GM21717 (cell line): ENCODE results near the gene PRRC1.
"Not testable (repeated sequence)": the region's sequence is repeated elsewhere in the genome, so short reads cannot be mapped to it uniquely, and the experiment has no call there.

ENCODE experiments used
- ATAC-seq: cut with Tn5 transposase; IDR thresholded peaks from one replicate; pipeline ENCODE4 v1.9.1; 2021; ENCODE audit warnings: mild to moderate bottlenecking, moderate library complexity; ENCODE audit not compliant: unreplicated experiment

PRRC1 gene

DNA sequence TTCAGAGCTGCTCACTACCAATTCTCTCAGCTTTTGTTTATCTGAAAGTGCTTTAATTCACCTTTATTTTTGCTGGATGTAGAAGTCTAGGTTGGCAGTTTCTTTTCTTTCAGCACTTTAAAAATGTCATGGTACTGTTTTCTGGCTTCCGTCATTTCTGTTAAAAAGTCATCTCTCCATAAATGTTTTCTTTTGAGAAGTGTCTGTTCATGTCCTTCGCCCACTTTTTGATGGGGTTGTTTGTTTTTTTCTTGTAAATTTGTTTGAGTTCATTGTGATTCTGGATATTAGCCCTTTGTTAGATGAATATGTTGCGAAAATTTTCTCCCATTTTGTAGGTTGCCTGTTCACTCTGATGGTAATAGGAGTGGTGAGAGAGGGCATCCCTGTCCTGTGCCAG is 23.1 kb downstream of the PRRC1 start:
- not testable (repeated sequence) for ATAC-seq

DNA sequence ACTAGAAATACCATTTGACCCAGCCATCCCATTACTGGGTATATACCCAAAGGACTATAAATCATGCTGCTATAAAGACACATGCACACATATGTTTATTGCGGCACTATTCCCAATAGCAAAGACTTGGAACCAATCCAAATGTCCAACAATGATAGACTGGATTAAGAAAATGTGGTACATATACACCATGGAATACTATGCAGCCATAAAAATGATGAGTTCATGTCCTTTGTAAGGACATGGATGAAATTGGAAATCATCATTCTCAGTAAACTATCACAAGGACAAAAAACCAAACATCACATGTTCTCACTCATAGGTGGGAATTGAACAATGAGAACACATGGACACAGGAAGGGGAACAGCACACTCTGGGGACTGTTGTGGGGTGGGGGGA is 27.8 kb downstream of the PRRC1 start:
- ATAC-seq: not testable (repeated sequence)

DNA sequence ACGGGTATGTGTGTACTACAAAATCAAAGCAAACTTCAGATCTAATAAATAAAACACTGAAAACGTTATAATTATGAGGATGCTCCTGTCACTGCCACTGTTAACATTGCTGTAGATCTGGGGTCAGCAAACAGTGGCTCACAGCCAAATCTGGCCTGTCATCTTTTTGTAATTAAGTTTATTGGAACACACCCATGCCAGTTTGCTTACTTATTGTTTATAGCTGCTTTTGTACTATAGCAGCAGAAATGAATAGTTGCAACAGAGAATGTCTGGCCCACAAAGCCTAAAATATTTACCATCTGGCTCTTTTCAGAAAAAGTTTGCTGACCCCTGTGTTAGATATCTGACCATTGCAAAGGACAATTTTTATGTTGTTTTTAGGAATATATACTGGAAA is 32.1 kb downstream of the PRRC1 start:
- ATAC-seq: no peak

DNA sequence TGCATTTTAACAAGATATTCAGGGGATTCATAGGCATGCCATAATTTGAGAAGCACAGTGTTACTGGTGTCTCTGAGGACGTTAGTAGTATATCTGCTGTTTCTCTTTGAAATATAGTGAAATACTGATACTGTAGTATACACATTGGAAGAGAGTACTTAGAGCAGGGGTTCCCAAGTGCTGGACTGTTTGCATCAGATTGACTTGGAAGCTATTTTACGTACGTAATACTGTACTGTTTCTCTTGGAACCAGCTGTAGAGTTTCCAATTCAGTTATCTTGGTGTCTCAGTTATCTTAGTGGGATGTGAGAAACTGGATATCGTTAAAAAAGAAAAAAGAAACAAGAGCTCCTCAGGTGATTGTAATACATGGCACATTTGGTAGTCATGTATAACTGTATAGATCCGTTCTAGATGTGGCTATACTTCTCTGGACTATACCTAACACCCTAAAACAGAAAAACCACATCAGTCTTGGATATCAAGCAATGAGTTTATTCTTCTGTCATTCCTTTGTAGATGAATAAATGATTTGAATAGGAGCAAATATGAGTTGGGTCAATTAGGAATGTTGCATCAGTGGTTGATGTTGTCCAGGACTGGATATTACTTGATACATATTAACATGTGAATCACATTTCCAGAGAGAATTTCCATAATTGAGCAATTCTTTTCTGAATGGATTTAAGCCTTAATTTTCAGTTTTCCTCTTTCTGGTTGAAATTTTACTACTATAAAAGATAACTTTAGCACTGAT is 33.4 kb downstream of the PRRC1 start:
- no peak for ATAC-seq

DNA sequence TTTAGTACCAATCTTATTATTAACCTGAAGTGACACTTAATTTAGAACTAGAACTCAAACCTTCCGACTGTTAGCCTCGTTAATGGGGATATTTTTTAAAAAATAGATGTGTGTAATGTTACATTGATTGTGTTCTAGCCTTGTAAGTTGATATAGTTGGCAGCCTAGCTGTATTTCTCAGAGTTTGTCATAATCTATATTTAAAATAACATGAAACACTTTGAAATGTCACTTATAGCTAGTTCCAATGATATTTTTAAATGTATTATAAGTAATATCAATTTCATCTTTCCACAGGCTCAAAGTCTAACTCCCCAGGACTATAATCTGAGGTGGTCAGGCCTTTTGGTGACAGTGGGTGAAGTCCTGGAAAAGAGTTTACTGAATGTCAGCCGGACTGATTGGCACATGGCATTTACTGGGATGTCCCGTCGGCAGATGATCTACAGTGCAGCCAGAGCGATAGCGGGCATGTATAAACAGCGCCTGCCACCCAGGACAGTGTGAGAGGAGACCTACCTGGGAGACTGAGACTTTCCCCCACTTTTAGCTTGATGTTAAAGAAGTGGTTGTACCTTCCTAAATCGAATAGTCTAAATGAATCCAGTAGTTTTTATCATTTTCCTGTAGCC is 34.1 kb downstream of the PRRC1 start:
- ATAC-seq: no peak

DNA sequence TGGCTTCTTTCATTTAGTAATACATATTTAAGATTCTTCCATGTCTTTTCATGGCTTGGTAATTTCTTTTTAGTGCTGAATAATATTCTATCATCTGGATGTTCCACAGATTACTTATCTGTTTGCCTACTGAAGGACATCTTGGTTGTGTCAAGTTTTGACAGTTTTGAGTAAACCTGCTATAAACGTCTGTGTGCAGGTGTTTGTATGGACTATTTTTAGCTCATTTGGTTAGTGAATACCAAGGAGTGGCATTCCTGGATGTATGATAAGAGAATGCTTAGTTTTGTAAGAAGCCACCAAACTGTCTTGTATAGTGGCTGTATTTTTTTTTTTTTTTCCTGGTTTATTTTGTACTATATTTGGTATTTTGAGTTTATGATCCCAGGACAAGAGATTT is 38.4 kb downstream of the PRRC1 start:
- ATAC-seq: no peak

DNA sequence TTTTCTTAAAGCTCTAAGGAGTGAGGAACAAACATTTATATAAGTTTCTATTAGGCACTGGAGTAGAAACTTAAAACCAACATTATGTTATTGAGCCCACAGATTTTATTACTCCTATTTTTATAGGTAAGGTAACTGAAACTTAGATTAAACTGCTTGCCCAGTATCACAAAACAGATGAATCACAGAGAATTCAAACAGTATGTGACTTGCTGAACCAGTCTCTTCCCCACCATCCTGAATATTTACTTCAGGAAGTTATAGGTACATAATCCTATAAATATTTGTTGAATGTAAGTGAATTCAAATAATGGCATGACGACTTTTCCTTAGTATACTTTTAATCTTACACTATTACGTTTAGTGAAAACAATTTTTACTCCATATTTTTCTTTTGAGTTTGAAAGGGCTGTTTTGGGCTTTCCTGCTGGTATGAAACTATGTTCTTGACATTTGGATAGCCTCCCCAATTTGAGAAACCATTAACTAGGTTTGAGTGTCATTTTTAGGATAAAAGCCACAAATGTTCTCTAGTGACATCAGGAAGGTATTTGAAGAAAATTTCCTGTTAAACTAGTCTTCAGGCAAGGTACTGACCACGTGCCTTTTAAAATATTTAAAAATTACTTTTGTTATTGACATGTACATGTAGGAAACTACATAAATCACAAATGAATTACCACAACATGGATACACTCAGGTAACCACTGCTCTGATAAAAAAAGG is 39.3 kb downstream of the PRRC1 start:
- ATAC-seq: no peak

DNA sequence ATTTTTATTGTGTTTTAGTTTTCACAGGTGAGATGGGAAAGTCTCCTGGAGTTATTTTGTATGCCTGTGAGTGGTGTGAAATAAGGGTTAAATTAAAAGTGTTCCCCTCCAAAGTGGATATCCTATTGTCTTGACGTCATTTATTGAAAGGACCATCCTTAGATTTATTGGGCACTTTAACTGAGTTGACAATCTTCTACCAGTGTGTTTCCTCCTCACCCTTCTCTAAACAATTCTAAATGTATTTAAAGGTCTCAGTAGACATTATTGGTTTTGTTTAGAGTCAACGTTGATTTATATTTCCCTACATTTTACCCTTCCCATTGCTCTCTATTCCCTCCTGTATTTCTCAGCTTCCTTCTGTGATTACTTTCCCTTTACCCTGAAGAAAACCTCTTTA is 40.8 kb downstream of the PRRC1 start:
- no peak for ATAC-seq

DNA sequence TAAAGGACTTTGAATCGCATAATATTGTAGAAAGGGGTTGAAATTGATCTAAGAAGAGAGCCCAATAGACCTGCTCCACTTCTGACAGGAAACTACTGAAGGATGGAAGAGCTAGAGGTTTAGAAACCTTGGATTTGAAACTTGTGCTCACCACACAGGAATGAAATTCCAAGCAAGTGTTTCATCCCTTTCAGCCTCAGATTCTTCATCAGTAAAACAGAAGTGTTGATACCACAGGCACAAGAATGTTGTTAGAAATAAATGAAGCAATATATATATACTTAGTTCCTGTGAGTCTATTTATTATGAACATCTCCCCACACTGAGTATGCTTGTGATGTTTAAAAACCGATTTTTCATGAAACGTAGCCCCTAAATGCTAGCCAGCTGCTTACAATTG is 43.8 kb downstream of the PRRC1 start:
- ATAC-seq: no peak

DNA sequence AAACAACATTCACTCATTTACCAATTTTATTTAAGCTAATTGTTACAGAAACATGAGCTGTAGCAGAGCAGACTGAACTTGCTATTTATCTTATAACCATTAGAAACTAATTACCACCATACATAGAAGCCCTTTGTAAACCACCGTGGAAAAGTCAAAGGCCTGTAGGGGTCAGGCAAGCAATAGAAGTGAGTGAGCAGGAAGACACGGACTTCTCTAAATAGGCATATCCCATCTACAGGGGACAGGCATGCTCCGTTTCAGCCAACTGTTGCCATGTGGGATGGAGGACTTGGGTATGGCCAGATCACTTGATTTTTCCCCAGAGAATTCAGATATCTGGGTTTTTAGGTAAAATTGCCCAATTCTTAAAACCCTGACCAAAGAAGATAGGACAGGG is 44.8 kb downstream of the PRRC1 start:
- no peak for ATAC-seq

DNA sequence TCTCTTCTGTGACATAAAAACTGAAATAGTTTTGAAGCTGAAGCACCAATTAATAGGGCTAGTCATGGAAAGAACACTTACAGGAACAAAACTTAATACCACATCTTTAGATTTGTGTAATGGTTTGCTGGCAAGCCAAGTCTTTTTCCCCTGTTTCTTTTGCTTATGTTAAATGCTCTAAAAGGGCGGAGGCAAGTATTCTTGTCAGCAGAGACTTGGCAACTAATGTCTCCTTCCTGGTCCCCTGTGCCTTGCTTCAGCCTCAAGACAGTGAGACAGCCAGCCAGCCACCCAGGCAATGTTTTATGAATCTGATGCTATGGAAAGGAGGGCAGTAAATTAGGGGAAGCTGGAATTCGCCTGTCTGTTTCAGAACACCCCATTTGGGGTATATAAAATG is 45.7 kb downstream of the PRRC1 start:
- no peak for ATAC-seq

DNA sequence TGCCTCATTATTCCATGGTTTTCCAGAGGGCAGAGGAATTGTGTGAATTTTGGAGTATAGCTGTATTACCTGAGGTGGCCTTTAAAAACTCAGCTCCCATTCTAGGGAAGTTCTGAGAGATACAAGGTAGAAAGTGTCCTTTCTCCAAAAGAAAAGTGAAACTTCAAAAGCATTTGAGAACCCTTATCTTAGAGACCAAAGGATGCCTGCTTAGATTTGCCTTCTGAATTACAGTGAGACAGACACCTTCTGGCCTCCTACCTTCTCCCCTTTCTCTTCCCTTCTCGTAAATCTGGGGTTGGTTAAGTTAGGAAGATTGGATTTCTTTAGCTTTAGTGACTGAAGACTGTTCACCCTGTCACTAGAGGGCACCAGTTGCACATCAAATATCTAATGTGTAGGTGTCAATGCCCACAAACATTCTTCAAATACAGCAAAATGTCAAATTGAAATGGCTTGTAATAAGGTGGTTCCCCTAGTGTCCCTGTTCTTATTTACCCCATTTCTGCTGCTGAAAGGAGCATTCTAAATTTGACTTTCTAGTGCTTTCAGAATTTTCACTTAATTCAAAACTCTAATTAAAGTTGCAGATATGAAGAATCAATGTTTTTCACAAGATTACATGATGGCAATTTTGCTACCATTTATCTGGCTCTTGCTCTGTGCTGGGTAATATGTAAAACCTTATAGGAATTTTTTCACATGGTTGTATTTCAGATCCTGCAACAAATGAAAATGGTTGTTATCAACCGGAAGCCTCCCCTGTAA is 46.7 kb downstream of the PRRC1 start:
- peak; percentile 40 for ATAC-seq

DNA sequence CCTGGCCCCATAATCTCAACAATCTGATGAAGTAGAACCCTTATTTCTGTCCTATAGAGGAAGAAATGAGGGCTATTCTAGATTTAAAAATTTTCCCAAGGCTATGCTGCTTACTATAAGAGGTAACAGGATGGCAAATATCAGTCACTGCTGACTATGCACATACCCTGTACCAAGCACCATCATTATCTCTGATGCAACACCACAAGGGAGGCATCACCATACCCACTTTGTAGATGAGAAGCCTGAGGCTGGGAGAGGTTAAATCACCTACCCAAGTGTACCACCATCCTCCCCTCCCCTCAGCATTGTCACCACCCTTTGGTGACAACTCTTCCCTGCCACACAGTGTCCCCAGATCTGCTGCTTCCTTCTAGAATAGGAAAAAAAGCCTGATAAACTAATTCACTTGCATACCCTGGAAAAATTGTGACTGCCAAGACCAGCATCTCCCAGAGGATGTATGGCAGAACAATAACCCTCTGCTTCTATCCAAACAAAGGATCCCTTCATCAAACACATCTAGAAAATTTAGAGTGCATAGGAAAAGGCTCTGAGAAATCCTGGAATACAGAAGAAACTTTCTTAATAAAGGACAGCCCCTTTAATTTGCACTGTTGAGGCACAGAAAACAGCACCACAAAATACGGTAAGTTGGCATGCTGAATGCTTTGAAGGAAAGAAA is 48.3 kb downstream of the PRRC1 start:
- ATAC-seq: no peak

DNA sequence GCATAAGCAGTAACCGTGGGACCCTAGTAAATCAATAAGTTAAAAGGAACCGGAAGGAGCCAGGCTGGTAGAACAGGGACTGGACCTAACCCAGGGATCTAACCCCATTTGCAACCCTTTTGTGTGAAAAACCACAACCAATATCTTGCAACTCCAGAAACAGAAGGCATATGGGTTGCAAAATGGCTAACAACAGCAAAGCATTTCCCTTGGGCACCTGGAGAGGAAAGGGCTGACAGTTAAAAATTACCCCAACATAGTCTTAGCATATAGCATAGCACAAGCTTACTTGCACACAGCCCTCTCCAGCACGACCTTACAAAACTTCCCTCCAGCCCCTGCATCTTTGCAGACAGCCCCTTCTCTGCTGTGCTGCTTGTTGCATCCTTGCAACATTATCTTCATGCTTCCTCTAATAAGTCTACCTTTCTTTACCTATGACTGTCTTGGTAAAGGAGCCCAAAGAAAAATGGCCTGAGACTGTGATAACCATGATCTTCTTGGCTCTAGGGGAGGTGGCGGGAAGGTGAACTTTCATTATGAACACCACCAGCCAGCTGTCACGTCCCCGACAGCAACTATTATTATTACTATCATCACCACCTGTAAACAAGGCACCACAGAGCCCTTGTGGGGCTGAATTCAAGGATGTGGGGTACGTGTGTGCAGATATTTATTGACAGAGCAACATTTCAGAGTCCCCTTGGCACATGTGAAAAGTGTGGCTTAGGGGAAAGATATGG is 49.8 kb downstream of the PRRC1 start:
- peak; percentile 86 for ATAC-seq

DNA sequence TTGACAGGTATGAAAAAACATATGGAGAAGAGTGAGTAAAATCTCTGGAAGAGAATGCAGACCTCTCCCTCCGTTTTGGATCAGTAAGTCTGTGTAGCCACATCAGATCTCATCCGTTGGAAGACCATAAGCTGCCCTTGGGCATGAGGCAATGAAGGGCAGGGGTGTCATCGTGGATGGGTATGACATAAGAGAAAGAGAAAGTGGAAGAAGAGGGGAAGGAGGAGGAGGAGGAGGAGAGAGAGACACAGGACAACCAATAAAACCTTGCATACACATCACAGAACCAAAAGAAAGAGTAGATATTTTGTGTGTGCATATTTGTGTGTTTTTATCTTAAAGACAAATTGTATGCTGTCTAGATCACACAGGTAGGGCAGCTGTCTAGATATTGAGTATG is 50.7 kb downstream of the PRRC1 start:
- peak; percentile 43 for ATAC-seq

DNA sequence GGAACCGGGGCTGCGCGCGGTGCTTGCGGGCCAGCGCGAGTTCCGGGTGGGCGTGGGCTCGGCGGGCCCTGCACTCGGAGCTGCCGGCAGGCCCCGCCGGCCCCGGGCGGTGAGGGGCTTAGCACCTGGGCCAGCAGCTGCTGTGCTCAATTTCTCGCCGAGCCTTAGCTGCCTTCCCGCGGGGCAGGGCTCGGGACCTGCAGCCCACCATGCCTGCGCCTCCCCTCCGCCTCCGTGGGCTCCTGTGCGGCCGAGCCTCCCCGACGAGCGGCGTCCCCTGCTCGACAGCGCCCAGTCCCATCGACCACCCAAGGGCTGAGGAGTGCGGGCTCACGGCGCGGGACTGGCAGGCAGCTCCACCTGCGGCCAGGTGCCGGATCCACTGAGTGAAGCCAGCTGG is 52.0 kb downstream of the PRRC1 start:
- ATAC-seq: not testable (repeated sequence)

DNA sequence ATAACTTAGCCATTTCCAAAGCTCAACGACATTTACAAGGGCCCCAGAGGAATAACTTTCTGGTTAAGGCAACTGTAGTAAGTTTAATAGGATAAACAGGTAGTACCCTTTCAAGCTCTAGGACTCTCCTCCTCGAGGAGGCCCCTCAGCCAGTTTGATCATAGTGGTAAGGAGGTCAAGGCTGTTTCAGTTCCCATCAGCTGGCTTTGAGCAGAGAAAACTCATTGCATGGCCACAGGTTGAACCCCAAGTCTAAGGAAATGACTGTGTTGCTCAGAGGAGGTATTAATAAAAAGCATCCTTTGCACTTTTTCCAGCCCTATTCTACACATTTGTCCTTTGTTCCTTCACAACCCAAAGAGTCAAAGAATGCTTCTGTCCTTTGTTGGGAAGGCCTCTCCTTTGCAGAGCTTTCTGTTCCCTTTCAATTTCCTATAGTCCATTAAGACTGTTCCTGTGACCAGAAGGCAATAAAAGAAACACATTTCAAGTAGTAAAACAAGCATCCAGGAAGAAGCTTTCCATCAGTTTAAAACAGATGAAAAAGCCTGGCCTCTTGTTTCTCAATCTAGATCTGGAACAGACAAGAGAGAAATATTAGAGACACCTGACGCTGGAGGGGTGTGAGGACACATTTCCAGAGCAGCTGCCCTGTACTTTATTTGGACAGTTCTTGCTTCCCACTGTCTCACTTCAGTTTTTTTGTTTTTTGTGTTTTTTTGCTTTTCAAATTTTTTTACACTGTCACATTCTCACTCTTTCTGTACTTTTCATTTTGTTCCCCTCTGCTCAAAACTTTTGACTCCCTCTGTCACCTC is 54.1 kb downstream of the PRRC1 start:
- ATAC-seq: peak; percentile 43

DNA sequence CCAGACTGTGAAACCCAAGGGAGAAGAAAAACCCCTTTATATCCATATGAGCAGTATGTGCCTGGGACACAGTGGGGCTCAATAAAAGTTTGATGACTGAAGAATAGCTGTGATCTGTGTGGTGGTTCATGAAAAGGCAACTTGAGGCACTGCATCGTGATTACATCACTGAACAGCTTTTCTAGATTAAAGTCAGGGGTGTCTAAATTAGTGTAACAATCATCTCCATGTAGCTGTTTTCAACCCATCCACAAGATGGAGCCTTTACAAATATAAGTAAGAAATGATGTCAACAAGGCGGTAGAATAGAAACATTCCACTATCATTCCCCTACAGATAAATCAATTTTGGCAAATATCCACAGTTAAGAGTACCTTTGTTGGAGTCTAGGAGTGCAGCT is 55.5 kb downstream of the PRRC1 start:
- no peak for ATAC-seq
